ENCODE data around the gene MCRIP2.

Gene MCRIP2

GRCh38 chr16:633336-634050 is 8.1 kb upstream of the MCRIP2 start:
- DNase-seq = no peak

- DNase-seq = no peak
Measured at GRCh38 chr16:634051-634670, 7.5 kb upstream of the MCRIP2 start.

DNA sequence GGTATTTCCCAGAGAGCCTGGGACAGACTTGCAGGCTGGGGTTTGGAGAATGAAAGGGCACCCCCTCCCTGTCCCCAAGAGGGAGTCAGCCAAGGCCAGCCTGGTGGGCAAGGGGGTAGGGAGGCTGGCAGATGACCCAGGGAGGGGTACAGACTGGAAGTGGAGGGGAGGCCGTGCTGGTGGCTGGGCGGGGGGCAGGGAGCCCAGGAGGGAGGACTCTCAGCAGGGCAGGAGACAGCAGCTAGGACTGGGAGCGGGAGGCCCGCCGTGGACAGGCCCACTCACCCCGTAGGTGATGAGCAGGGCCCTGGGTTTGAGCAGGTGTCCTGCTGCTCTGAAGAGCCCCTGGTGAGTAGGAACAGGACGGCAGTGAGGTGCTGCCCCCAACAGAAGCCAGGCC is 6.6 kb upstream of the MCRIP2 start:
- DNase-seq = no peak

DNA sequence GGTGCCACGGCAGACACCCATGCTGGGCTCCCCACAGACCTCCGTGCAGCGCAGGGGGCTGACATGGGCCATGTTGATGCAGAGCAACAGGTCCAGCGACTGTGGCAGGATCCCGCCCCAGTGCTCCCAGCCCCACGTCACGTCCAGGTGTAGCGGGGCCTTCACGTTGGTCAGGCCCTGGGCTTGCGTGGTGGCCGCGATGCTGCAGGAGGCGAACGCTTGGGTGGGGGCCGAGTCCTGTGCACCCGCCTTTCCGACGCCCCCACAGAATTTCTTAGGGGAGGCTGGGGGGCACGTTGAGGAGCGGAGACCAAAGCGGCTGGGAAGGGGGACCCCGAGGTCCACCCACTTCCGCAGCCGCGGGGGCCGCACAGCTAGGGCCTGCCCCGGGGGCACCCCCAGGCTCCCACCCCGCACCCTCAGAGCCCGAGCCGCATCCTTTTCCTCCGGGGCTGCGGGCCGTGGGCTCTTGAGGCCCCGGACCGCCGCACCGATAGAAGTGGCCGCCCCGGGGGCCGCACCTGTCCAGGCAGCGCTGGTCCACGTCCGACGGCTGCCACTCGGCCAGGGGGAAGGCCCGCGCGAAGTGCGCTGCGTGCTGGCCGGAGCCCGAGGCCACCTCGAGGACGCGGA is 5.9 kb upstream of the MCRIP2 start:
- DNase-seq = no peak

GRCh38 chr16:636206-637080 is 5.2 kb upstream of the MCRIP2 start, which contains the start of gene METTL26:
Gene METTL26 (minus strand): TSS chr16:636305. CDS start chr16:636290, 15 bp downstream.
- DNase-seq = peak; percentile 89

DNA sequence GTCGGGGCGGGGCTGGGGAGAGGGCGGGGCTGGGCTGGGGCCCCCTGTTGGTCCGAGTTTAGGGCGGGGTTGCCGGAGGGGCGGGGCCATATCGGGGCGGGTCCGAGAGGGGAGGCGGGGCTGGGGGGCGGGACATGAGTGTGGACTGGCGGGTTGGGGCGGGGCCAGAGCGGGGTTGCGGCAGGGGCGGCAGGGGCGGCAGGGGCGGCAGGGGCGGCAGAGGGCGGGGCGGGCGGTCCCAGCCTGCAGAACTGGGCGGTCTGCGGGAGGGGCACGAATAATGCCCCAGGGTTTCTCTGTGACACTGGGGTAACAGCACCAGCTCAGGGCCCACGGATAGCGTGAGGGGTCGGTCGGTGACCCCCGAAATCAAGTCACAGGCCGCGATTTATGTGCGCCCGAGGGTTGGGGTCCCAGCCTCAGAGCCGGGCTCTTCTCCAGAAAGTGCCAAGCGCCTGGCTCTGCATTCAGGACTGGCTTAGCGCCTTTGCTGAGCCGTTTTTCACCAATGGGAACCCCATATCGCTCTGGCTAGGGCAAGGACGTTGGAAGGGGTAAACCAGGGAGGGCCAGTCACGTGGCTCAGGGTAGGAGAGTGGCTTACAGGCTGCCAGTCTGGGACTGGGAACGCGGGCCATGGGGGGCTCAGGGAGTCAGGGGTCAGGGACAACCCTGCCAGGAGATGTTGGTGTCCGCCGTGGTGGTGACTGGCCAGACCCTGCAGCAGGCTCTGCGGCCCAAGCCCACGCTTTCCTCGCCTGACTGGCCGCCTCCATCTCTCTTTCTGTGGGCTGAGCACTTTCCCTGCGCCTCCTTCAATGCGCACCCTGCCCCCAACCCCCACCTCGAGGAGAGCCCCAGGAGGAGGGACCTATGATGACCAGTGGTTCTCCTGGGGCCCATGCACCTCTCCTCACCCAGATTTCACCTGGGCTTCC is 4.3 kb upstream of the MCRIP2 start:
- DNase-seq = peak; percentile 82

- DNase-seq = no peak
Measured at GRCh38 chr16:638034-638543, 3.5 kb upstream of the MCRIP2 start.

GRCh38 chr16:638836-639235 is 2.8 kb upstream of the MCRIP2 start:
- DNase-seq = no peak

- no peak for DNase-seq
Measured at GRCh38 chr16:640614-641013, 1.0 kb upstream of the MCRIP2 start.

DNA sequence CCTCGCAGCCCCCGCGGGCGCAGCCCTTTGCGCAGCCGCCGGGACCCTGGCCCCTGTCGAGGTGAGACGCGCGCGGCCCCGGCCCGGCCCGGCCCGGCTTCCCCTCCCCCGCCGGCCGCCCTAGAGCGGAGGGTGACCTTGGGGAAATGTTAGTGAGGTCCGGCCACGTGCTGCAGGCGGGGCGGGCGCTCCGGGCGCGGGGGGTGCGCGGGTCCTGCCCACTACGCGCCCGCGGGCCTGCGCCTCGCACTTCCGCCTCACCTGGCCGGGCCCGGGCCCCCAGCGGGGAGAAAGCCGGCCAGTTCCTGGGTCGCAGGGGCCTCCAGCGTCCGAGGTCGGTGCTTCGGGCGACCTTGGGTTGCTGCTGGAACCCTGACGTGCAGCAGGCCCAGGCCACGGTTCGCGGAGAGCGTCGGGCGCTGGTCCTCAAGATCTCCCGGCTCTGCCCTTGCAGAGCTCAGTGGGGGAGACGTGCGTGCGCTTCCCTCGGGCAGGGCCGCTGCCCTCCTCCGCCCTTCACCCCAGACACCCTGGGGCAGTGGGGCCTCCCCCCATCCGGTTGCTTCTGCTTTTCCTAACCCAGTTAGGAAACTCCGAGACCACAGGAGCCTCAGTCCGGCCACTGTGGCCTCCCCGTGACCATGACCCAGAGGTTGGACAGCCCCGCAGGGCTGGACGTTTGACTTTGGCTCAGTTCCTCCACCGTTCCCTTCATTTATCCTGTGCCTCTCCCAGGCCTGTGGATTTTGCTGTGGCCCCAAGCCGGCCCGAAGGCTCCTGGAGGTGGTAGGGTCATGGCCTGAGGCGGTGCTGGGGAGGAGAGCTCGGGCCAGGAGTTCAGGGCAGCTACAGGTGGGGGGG is 791 bp downstream of the MCRIP2 start:
- no peak for DNase-seq

GRCh38 chr16:643050-643368 is 1.4 kb downstream of the MCRIP2 start:
- DNase-seq = no peak

GRCh38 chr16:644556-644955 is 2.9 kb downstream of the MCRIP2 start:
- DNase-seq = no peak

DNA sequence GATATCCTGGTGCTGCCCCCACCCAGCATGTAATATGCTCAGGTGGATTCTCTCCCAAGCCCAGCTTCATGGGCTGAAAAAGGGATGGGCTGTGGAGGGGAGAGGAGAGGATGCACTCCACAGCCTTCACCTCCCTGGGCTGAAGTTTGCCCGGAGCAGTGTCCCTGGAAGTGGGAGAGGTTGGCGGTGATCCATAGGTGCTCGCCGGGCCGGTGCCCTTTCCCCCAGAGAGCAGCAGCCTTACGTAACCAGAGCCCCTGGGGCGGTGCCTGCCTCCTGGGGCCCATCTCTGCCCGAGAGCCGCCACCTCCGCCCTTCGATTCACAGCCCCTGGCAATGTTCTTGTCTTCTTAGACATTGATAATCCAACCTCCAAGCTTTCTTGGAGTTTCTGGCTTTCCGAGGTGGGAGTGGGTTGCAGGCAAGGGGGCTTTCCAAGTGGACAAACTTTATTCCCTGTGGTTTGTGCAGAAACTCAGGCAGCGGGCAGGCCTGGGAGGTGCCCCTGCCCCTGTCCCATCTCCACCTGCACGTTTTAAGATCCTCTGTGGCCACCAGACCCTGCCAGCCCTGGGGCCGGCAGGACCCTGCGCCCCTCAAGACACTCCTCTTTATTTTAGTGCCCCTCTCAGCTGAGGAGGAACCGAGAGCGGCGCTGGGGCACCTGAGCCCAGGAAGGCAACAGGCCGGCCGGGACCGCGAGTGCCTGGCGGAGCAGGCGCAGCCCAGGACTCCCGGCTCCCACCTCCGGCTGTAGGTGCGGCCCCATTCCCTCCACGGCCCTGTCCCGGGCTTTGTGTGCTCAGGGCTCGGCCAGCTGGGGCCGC is 4.4 kb downstream of the MCRIP2 start:
- DNase-seq = no peak

DNA sequence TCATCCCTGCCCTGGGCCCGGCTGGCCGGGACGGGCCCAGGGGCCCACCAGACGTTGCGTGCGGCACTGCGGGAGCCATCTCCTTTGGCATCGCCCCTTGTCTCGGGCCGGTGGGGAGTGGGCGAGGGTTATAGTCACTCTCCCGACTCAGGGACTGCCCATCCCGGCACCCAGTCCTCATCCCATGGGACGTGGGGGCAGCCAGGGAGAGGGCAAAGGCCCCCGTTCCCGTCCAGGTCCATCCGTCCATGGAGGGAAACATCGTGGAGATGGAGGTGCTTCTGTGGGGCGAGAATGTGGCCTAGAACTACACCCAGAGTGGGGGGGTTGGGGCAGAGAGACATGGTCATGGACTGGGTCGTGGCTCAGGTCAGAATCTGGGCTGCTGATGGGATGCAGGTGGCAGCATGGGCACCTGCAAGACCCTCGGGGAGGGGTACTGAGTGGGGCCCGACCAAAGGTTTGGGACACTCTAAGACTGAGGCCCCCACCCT is 5.1 kb downstream of the MCRIP2 start:
- no peak for DNase-seq

GRCh38 chr16:647173-647902 is 5.7 kb downstream of the MCRIP2 start:
- DNase-seq = no peak

- DNase-seq = no peak
Measured at GRCh38 chr16:648071-648780, 6.6 kb downstream of the MCRIP2 start.

- peak; percentile 89 for DNase-seq
Measured at GRCh38 chr16:648781-649589, 7.4 kb downstream of the MCRIP2 start, which contains the start of gene WDR90. Gene WDR90 (plus strand): TSS chr16:649365. CDS start chr16:649417, 52 bp downstream.
